Activated CD8-positive, alpha-beta T cell treated with anti-CD3 and anti-CD28 coated beads for 36 hours (primary cell): Measurements from ENCODE around the gene RUNDC1. TPM values are rescaled to one million over a fixed set of nuclear protein-coding genes. Genes with fewer than 3 reads are reported as not detected.

Experiments
- ATAC-seq: fragments of 200-7000 bp; cut with Tn5 transposase; one replicate; pipeline ENCODE4 v1.10.0; 2021; ENCODE audit warnings: mild to moderate bottlenecking, moderate library complexity
- CTCF ChIA-PET: fragments of 350-600 bp; sonication (Branson Sonifier 250); formaldehyde crosslinking; loops from one replicate; lab custom pipeline; 2021; ENCODE audit warnings: antibody characterized with exemption; lab: Charles Lee
- POLR2A ChIA-PET: fragments of 350-600 bp; sonication (Branson Sonifier 250); formaldehyde crosslinking; loops from one replicate; lab custom pipeline; 2021; ENCODE audit warnings: antibody characterized with exemption; lab: Charles Lee
- DNase-seq: peaks from one replicate; pipeline ENCODE4 v3.0.0-alpha.2; 2020
- H3K27ac Mint-ChIP-seq: one replicate; pipeline ENCODE4 v1.8.0; 2021; ENCODE audit warnings: mild to moderate bottlenecking, mixed read lengths
- H3K27me3 Mint-ChIP-seq: one replicate; pipeline ENCODE4 v1.8.0; 2021; ENCODE audit warnings: mixed read lengths
- H3K36me3 Mint-ChIP-seq: one replicate; pipeline ENCODE4 v1.8.0; 2021; ENCODE audit warnings: low read depth, mixed read lengths
- H3K4me1 Mint-ChIP-seq: one replicate; pipeline ENCODE4 v1.8.0; 2021; ENCODE audit warnings: low read depth, mixed read lengths
- H3K4me3 Mint-ChIP-seq: one replicate; pipeline ENCODE4 v1.8.0; 2021; ENCODE audit warnings: mild to moderate bottlenecking, moderate library complexity, mixed read lengths
- H3K9me3 Mint-ChIP-seq: one replicate; pipeline ENCODE4 v1.8.0; 2021; ENCODE audit warnings: mixed read lengths
- intact Hi-C: fragments of 100-400 bp; cut with micrococcal nuclease; formaldehyde crosslinking; loops from one replicate; pipeline ENCODE4 v1.10.0; 2022
- total RNA-seq, 2 experiments: library from RNA; stranded (reverse); gene quantifications; one replicate each; pipeline ENCODE4 v1.2.3, GENCODE V29; 2021
- TF ChIP-seq, protein P1 (sequence below): fragments of 200-600 bp; IDR thresholded peaks from one replicate; pipeline ENCODE4 v1.8.0; 2022; ENCODE audit warnings: antibody characterized with exemption, mild to moderate bottlenecking

RUNDC1 gene
- 10 to 100 TPM; 16.1 to 17.0 TPM for total RNA-seq

DNA sequence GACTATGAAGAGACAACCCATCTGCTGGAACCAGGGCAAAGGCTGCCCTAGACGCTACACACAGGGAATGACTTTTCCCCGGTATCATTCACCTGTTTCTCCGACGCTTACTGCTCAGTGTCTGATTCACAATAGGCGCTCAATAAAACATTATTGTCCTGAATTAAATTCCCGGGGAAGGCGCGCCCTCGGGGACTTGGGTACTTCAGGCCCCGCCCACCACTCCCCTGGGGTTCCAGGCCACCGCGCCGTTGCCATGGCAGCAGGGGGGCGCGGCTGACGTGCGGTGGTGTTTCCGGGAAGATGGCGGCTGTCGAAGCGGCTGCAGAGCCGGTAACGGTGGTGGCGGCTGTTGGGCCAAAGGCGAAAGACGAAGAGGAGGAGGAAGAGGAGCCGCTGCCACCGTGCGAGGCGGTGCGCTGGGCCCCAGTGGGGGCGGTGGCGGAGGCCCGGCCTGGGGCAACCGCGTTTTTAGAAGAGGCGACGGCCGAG is at the start of gene RUNDC1:
RUNDC1 (plus strand) TSS at position 292 of the 492 bp plus-strand sequence; CDS start at position 304, 12 bp downstream.
- ATAC-seq (peak; percentile 82), DNase-seq (peak; percentile 94)
- H3K27ac Mint-ChIP-seq, result peak within 1 kb of the TSS; percentile 99
- no peaks in the 10 kb centered on the region for H3K27me3 Mint-ChIP-seq
- TF ChIP-seq, protein P1, sequence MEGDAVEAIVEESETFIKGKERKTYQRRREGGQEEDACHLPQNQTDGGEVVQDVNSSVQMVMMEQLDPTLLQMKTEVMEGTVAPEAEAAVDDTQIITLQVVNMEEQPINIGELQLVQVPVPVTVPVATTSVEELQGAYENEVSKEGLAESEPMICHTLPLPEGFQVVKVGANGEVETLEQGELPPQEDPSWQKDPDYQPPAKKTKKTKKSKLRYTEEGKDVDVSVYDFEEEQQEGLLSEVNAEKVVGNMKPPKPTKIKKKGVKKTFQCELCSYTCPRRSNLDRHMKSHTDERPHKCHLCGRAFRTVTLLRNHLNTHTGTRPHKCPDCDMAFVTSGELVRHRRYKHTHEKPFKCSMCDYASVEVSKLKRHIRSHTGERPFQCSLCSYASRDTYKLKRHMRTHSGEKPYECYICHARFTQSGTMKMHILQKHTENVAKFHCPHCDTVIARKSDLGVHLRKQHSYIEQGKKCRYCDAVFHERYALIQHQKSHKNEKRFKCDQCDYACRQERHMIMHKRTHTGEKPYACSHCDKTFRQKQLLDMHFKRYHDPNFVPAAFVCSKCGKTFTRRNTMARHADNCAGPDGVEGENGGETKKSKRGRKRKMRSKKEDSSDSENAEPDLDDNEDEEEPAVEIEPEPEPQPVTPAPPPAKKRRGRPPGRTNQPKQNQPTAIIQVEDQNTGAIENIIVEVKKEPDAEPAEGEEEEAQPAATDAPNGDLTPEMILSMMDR, result no peak
- CTCF ChIA-PET, result no interaction called here
- peak within 1 kb of the TSS; percentile 96 for H3K4me3 Mint-ChIP-seq
- intact Hi-C loops, result no loop called here
- H3K9me3 Mint-ChIP-seq, result no peaks in the 10 kb centered on the region
- H3K36me3 Mint-ChIP-seq, result peaks cover 25% of the 10 kb centered on the region
- peaks cover 30% of the 10 kb centered on the region for H3K4me1 Mint-ChIP-seq
- POLR2A ChIA-PET, result interaction anchor here (0.6 to 1.4 kb wide), 4 partner anchors 16 to 26 kb away, joined by 3 to 14 read pairs (median 4); partner anchors contain the start of genes AARSD1 and RPL27

DNA sequence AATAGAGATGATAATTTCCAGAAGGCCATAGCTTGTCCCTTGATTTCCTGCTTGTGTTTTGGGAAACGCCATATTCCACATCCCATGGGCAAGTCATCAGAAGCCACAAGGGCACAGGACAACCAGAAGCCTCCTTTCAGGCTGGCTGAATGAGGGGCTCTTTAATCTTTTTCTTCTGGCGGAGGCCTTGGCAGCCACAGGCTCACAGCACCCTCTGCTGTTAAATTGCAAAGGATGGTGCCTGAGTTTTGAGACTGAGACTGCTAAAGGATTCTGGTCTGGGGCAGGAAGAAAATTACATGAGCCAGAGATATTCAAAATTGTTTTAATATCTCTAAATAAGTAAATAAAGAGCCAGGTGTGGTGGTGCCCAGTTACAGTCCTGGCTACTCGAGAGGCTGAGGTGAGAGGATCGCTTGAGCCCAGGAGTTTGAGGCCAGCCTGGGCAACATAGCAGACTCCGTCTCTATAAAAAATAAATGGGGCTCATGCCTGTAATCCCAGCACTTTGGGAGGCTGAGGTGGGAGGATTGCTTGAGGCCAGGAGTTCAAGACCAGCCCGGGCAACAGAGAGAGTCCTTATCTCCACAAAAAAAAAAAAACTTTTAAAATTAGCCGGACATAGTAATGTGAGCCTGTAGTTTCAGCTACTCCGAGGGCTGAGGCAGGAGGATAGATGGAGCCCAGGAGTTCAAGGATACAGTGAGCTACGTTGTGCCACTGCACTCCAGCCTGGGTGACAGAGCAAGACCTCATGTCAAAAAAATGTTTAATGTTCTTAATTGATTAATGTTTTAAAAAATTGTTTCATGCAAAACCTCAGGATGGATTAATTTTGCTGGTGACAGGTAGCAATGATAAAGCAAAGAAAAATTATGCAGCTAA is 42.4 kb upstream of the RUNDC1 start:
- no peaks in the 10 kb centered on the region for H3K9me3 Mint-ChIP-seq
- no peaks in the 10 kb centered on the region for H3K36me3 Mint-ChIP-seq
- intact Hi-C loops, result loop anchor here (10.0 kb wide), 1 partner anchor 213 kb away; no protein-coding TSS in a partner anchor

DNA sequence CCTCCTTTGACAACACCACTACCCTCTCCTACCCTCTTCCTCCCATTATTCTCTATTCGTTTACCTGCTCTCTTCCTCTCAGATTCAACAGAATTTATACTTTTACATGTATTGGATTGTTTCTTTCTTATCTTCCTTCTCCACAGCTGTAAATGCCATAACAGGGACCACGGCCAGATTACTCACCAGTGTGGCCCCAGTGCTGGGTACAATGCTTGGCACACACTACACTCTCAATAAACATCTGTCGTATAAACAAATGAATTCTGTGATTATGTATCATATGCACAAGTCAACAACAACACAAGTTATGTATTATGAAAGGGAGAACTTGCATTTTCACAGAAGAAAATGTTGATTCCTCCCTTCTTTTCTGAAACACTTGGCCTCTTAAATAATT is 36.2 kb upstream of the RUNDC1 start:
- Mint-ChIP-seq H3K27ac (no peak overlapping the region), H3K4me3 (no peak overlapping the region), H3K27me3 (peaks cover 1% of the 10 kb centered on the region), H3K36me3 (peaks cover 4% of the 10 kb centered on the region), H3K4me1 (no peaks in the 10 kb centered on the region), H3K9me3 (no peaks in the 10 kb centered on the region)
- CTCF ChIA-PET, result no interaction called here
- POLR2A ChIA-PET, result no interaction called here
- TF ChIP-seq, protein P1, result no peak
- intact Hi-C loops, result no loop called here
- ATAC-seq (no peak), DNase-seq (no peak)

More for the DNA sequence above, 42.4 kb upstream of the RUNDC1 start:
- ATAC-seq (peak; percentile 60), DNase-seq (peak; percentile 53)
- ChIA-PET POLR2A (no interaction called here), CTCF (interaction anchor here (0.5 to 2.4 kb wide), 13 partner anchors 9 to 227 kb away, joined by 3 to 11 read pairs (median 3); partner anchors contain the start of genes AOC2 and BECN1)
- H3K27me3 Mint-ChIP-seq, result peaks cover 4% of the 10 kb centered on the region
- no peaks in the 10 kb centered on the region for H3K4me1 Mint-ChIP-seq
- TF ChIP-seq, protein P1, result peak; percentile 60
- H3K27ac Mint-ChIP-seq, result no peak overlapping the region
- H3K4me3 Mint-ChIP-seq, result no peak overlapping the region

DNA sequence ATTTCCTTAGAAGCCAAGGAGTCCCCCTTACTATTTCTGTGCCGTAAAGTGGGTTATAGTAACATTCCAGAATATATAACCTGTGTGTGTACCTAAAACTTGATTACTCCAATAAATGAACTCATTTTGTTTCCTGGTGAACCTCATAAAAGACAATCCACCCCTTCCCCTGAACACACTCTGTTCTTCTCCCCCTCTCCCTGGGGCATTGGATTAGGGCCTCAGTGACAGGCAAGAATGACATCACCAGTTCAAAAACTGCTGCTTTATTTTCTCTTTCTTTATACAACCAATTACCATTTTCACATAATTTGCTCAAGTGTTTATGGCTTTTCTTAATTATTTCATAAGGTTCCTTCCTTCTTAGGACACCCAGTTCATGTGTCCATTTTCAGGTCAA is 33.6 kb upstream of the RUNDC1 start:
- H3K36me3 Mint-ChIP-seq, result peaks cover 16% of the 10 kb centered on the region
- POLR2A ChIA-PET, result interaction anchor here (0.5 kb wide), 1 partner anchor 22 kb away, joined by 3 read pairs; no protein-coding TSS in a partner anchor
- TF ChIP-seq, protein P1, result no peak
- DNase-seq (no peak), ATAC-seq (no peak)
- no peak overlapping the region for H3K27ac Mint-ChIP-seq
- H3K9me3 Mint-ChIP-seq, result no peaks in the 10 kb centered on the region
- CTCF ChIA-PET, result no interaction called here
- no peaks in the 10 kb centered on the region for H3K27me3 Mint-ChIP-seq
- no peak overlapping the region for H3K4me3 Mint-ChIP-seq
- intact Hi-C loops, result no loop called here
- H3K4me1 Mint-ChIP-seq, result no peaks in the 10 kb centered on the region
